GM15510 (cell line): Measurements from ENCODE around the gene ANKRD30A.

ENCODE experiments used
- POLR2A ChIP-seq: IDR thresholded peaks from 3 replicates; pipeline ENCODE4 v1.6.1; 2011; ENCODE audit warnings: borderline replicate concordance; ENCODE audit not compliant: insufficient read length; ENCODE audit errors: extremely low read depth

ANKRD30A gene

GRCh38 chr10:37263304-37263703 lies 137.9 kb downstream of the ANKRD30A start:
- TF ChIP-seq POLR2A: no peak

DNA sequence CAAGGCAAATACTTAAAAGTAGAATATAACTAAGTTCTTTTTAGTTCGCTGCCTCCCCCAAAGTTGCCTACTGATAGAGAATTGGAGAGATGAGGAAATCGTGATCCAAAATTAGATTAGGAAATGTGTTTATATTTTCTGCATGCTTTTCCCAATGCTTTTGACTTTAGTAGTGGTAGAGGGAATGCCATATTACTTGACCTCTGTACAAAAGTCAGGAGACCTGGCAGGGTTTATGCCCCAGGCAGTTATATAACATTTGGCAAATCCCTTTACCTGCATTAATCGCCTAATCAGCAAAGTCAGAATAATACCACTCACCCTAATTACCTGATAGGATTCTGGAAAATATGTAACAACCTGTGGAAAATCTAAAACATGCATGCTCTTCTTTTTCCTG lies 142.9 kb downstream of the ANKRD30A start:
- no peak for TF ChIP-seq POLR2A

DNA sequence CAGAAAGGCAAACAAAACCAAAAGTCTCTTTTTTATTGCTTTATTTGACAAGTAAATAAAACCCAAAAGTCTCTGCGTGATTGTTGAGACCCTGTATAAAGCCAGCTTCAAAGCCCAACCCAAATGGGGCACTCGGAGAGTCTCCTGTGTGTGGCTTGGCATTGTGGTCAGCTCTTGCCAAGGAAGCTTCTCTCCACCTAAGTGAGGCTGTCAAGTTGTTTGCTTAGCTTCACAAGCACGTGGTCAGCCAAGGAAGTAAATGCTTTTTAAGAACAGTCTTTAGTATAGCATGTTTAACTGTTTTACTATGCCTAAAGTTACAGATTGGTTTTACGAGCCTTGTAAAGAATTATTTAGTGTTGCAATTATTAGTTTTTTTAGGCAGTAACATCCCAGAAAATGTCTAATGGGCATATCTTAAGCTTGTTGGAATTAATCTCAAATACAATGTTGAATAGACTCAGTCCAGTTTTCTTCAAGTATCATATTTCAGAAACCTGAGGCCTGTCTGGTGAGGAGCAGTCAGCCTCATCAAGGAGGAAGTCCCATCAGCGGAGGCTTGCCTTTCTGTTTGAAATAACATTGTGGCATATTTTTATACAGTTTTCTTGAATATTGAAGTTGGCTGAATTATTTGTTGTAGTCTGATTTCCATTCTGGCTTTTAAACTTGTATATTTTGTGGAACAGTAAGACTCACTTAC lies 144.3 kb downstream of the ANKRD30A start:
- no peak for TF ChIP-seq POLR2A

GRCh38 chr10:37275216-37275777 lies 149.9 kb downstream of the ANKRD30A start:
- TF ChIP-seq POLR2A: no peak

- TF ChIP-seq POLR2A: no peak
Observed at GRCh38 chr10:37285063-37285462, 159.7 kb downstream of the ANKRD30A start.

- no peak for TF ChIP-seq POLR2A
Observed at GRCh38 chr10:37289833-37290464, 164.6 kb downstream of the ANKRD30A start.

- TF ChIP-seq POLR2A: no peak
Observed at GRCh38 chr10:37301271-37301670, 175.9 kb downstream of the ANKRD30A start.

DNA sequence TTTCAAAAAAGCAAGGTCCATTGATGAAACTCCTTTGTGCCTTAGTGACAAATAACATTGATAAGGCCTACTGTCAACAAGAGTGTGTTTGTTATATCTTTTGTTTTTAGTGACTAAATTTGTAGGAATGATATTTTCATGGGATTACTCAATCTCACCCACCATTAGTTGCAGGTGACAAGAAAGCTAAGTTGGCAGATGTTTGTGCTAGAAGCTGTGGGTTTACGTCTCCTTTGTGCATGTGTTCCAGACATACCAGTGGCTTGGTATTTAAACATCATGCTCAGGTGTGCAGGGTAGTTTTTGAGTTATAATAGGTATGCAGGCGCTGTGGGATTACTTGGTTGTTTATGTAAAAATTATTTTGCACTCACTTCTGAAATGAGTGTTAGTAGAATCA lies 178.6 kb downstream of the ANKRD30A start:
- no peak for TF ChIP-seq POLR2A

DNA sequence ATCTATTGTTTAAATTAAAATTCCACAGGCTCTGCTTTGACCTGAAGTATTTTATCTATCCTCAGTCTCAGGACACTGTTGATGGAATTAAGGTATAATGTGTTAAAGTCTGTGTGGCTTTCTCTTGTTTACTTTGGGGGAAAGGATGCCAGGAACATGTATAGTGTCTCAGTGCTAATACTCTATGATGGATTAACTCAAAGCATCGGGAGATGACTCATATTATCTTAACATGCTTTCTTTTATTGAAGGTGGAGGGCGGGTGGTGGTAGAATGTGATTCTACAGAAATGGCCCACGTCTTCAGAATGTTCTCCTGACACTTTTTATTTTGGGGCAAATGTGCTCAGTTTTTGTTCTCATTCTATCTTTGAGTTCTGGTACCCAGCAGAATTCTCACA lies 189.0 kb downstream of the ANKRD30A start:
- no peak for TF ChIP-seq POLR2A

- TF ChIP-seq POLR2A: no peak
Observed at GRCh38 chr10:37314862-37315261, 189.5 kb downstream of the ANKRD30A start.

DNA sequence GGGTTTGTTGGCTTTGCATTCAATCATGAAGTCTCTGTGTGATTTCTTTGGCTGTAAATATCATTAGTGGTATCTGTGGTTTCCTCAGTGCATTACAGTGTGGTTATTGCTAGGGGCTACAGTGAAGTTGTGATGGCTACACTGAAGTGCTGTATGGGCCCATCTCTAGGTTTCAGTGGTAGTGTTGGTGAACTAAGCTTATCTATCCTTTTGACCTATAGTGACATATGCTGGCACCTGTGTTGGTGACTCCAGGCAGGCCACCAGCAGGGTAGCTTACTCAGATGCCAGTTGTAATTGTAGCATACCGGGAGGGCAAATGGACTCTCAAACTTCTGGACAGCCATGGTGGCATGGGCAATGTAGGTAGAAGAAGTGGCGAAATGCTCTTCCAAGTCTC lies 219.0 kb downstream of the ANKRD30A start:
- TF ChIP-seq POLR2A: no peak

DNA sequence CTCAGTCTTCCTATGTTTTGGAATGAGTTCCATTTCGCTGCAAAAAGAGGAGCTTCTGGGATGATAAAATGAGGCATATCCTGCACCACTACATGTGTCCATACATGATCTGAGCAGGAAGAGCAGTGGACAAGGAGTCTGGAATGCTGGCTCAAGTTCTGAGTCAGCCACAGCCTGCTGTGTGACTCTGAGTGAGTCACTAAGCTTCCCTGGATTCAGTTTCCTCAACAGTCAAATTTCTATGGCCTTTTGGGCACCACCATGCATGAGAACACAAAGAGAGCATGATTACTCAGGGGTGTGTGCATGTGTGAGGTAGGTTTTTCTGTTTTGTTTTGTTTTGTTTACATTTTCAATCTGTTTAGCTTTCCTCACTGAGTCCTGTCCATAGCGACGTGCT lies 254.6 kb downstream of the ANKRD30A start:
- TF ChIP-seq POLR2A: no peak

DNA sequence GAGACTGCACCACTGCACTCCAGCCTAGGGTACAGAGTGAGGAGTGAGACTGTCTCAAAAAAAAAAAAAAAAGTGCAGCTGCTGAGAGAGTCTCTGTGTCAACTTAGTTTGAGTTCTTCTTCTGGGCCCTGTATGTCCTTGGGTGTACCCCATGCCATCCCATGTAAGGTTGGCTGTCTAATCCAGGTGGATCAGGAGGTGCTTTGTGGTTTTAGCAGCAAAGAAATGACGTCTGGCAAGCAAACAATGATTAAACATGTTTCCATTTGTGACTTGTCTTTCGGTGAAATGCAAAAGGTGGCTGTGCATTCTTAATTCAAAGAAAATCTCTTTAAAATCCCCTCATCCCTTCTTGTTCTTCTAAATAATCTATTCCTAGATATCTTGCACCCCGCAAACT lies 255.9 kb downstream of the ANKRD30A start:
- TF ChIP-seq POLR2A: no peak

- TF ChIP-seq POLR2A: no peak
Observed at GRCh38 chr10:37384923-37385322, 259.5 kb downstream of the ANKRD30A start.

DNA sequence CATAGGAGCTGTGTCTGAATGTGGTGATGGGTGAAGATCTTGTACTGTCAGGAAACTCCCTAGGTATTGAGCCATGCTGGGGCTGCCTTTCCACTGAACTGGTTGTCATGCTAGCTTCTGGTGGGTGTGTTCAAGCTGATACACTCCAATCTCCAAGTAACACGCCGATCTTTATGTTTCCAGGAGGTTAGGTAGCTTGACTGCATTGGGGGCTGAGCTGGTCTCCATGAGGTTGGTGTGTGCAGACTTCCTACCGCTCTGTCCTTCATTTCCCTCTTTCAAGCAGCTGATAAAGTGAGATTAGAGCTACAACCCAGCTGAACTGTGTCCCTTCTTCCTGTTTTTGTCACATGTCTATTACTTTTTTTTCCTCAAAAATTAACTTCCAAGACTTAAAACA lies 265.5 kb downstream of the ANKRD30A start:
- TF ChIP-seq POLR2A: no peak

GRCh38 chr10:37401225-37401624 lies 275.8 kb downstream of the ANKRD30A start:
- TF ChIP-seq POLR2A: no peak
